Activated naive CD4-positive, alpha-beta T cell treated with anti-CD3 and anti-CD28 coated beads, Interleukin-2, amount 10 ng/mL, durations not matched to agents 7 days and 5 days (primary cell): ENCODE measurements around the gene PTTG1IP2.

ENCODE experiments used
- CTCF ChIA-PET: fragments of 350-600 bp; sonication (Branson Sonifier 250); formaldehyde crosslinking; loops from one replicate; lab custom pipeline; 2021; ENCODE audit warnings: antibody characterized with exemption; lab: Charles Lee
- DNase-seq: peaks from one replicate; pipeline ENCODE4 v3.0.0-alpha.2; 2020
- H3K27ac Mint-ChIP-seq: one replicate; pipeline ENCODE4 v1.8.0; 2021; ENCODE audit warnings: mild to moderate bottlenecking, moderate library complexity, mixed read lengths
- H3K27me3 Mint-ChIP-seq: one replicate; pipeline ENCODE4 v1.8.0; 2021; ENCODE audit warnings: mild to moderate bottlenecking, mixed read lengths
- H3K36me3 Mint-ChIP-seq: one replicate; pipeline ENCODE4 v1.8.0; 2021; ENCODE audit warnings: mixed read lengths
- H3K4me1 Mint-ChIP-seq: one replicate; pipeline ENCODE4 v1.8.0; 2021; ENCODE audit warnings: mixed read lengths
- H3K4me3 Mint-ChIP-seq: one replicate; pipeline ENCODE4 v1.8.0; 2021; ENCODE audit warnings: mild to moderate bottlenecking, moderate library complexity, mixed read lengths
- H3K9me3 Mint-ChIP-seq: one replicate; pipeline ENCODE4 v1.8.0; 2021; ENCODE audit warnings: mixed read lengths

Gene PTTG1IP2

DNA sequence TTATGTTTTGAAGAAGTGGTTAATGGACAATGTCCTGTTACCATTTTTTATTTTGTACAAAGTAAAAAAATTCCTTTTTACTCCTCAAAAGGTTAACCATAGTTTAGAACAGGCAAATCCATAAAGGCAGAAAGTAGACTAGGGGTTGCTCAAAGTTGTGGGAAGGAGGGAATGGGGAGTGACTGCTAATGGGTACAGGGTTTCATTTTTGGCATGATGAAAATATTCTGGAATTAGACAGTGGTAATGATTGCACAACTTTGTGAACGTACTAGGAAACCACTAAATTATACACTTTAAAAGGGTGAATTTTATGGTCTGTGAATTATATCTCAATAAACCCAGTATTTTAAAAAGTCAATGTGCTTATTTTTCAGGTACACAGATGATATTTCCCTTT, 91.3 kb downstream of the PTTG1IP2 start:
- Mint-ChIP-seq H3K36me3 (no peaks in the 10 kb centered on the region), H3K9me3 (no peaks in the 10 kb centered on the region), H3K4me3 (no peak overlapping the region), H3K4me1 (no peaks in the 10 kb centered on the region), H3K27ac (no peak overlapping the region), H3K27me3 (no peaks in the 10 kb centered on the region)
- DNase-seq = no peak
- CTCF ChIA-PET = no interaction called here
